ENCODE results near the gene COG3.

GRCh38 chr13:45542878-45543277 is 78.1 kb downstream of the COG3 start:
- TF ChIP-seq, protein P1, sequence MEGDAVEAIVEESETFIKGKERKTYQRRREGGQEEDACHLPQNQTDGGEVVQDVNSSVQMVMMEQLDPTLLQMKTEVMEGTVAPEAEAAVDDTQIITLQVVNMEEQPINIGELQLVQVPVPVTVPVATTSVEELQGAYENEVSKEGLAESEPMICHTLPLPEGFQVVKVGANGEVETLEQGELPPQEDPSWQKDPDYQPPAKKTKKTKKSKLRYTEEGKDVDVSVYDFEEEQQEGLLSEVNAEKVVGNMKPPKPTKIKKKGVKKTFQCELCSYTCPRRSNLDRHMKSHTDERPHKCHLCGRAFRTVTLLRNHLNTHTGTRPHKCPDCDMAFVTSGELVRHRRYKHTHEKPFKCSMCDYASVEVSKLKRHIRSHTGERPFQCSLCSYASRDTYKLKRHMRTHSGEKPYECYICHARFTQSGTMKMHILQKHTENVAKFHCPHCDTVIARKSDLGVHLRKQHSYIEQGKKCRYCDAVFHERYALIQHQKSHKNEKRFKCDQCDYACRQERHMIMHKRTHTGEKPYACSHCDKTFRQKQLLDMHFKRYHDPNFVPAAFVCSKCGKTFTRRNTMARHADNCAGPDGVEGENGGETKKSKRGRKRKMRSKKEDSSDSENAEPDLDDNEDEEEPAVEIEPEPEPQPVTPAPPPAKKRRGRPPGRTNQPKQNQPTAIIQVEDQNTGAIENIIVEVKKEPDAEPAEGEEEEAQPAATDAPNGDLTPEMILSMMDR (IDR thresholded peaks at IDR 0.05), result no peak
- no peak for TF ChIP-seq POLR2A (IDR thresholded peaks at IDR 0.05)

Measured in testis (tissue), 2 donors.